PC-9 (cell line): Measurements from ENCODE around the gene DOCK1. TPM values are rescaled to one million over a fixed set of nuclear protein-coding genes. Genes with fewer than 3 reads are reported as not detected.

Experiments
- BruUV-seq: library from RNA; stranded (reverse); fragments of 400-500 nt; replicated peaks from 2 replicates; lab custom pipeline; 2021; lab: Mats Ljungman, UMichigan
- CTCF ChIA-PET: fragments of 300-600 bp; sonication (Branson Sonifier 250); formaldehyde crosslinking; loops from one replicate; lab custom pipeline; 2022; ENCODE audit warnings: antibody characterized with exemption; lab: Charles Lee
- POLR2A ChIA-PET: fragments of 300-600 bp; sonication (Branson Sonifier 250); formaldehyde crosslinking; loops from one replicate; lab custom pipeline; 2022; ENCODE audit warnings: antibody characterized with exemption; ENCODE audit not compliant: unreplicated experiment; lab: Charles Lee
- DNase-seq, 2 experiments: peaks; one replicate each; pipeline versions ENCODE4 v3.0.0 to v3.0.0-alpha.2; 2015 to 2022; ENCODE audit warnings: mixed read lengths in 1 of 2
- H2AFZ ChIP-seq: fragments of 200-600 bp; sonication (generic); 2 replicates; pipeline ENCODE4 v1.8.1; 2017; ENCODE audit warnings: antibody characterized with exemption
- H3F3A ChIP-seq: fragments of 200-600 bp; sonication (generic); 2 replicates; pipeline ENCODE4 v1.8.1; 2017; ENCODE audit warnings: antibody characterized with exemption, mild to moderate bottlenecking, low read depth; ENCODE audit not compliant: insufficient read depth
- H3K27ac ChIP-seq: fragments of 200-600 bp; sonication (generic); 2 replicates; pipeline ENCODE4 v1.6.1; 2016; ENCODE audit warnings: mixed run types
- H3K27me3 ChIP-seq: fragments of 200-600 bp; sonication (generic); 2 replicates; pipeline ENCODE4 v1.6.1; 2016; ENCODE audit warnings: low read depth, mixed run types; ENCODE audit not compliant: insufficient read depth
- H3K36me3 ChIP-seq: fragments of 200-600 bp; sonication (generic); 2 replicates; pipeline ENCODE4 v1.6.1; 2016; ENCODE audit warnings: low read depth, mixed run types
- H3K4me1 ChIP-seq: fragments of 200-600 bp; sonication (generic); replicated peaks from 2 replicates; pipeline ENCODE4 v1.6.1; 2016; ENCODE audit warnings: mixed run types; ENCODE audit not compliant: insufficient read depth
- H3K4me2 ChIP-seq: fragments of 200-600 bp; sonication (generic); 2 replicates; pipeline ENCODE4 v1.6.1; 2017; ENCODE audit warnings: mixed run types
- H3K4me3 ChIP-seq: fragments of 200-600 bp; sonication (generic); 2 replicates; pipeline ENCODE4 v1.6.1; 2016; ENCODE audit warnings: mixed run types
- H3K79me2 ChIP-seq: fragments of 200-600 bp; sonication (generic); 2 replicates; pipeline ENCODE4 v1.6.1; 2017; ENCODE audit warnings: low read depth, mixed run types
- H3K9me2 ChIP-seq: fragments of 200-600 bp; sonication (generic); 2 replicates; pipeline ENCODE4 v1.8.1; 2017; ENCODE audit warnings: mild to moderate bottlenecking; ENCODE audit not compliant: insufficient read depth
- H3K9me3 ChIP-seq: fragments of 200-600 bp; sonication (generic); 2 replicates; pipeline ENCODE4 v1.8.1; 2016; ENCODE audit warnings: low read depth; ENCODE audit not compliant: insufficient read depth
- H4K20me1 ChIP-seq: fragments of 200-600 bp; sonication (generic); 2 replicates; pipeline ENCODE4 v1.8.1; 2017; ENCODE audit not compliant: insufficient read depth
- CTCF ChIP-seq: fragments of 200-600 bp; sonication (generic); conservative IDR thresholded peaks from 2 replicates; pipeline ENCODE4 v1.6.1; 2017; ENCODE audit warnings: mixed run types, antibody characterized with exemption, mild to moderate bottlenecking, moderate library complexity
- EZH2 ChIP-seq: fragments of 200-600 bp; sonication (generic); IDR thresholded peaks from 2 replicates; pipeline ENCODE4 v1.8.0; 2017; ENCODE audit warnings: antibody characterized with exemption, low read depth
- intact Hi-C: fragments of 100-400 bp; cut with micrococcal nuclease; formaldehyde crosslinking; loops from one replicate; pipeline ENCODE4 v1.10.0; 2022; ENCODE audit not compliant: unreplicated experiment
- total RNA-seq: library from RNA; stranded (reverse); gene quantifications from 2 replicates; pipeline ENCODE4 v1.2.3, GENCODE V29; 2021

Gene DOCK1
- total RNA-seq, 1 experiment from 2014 or later = 24.8 TPM

DNA sequence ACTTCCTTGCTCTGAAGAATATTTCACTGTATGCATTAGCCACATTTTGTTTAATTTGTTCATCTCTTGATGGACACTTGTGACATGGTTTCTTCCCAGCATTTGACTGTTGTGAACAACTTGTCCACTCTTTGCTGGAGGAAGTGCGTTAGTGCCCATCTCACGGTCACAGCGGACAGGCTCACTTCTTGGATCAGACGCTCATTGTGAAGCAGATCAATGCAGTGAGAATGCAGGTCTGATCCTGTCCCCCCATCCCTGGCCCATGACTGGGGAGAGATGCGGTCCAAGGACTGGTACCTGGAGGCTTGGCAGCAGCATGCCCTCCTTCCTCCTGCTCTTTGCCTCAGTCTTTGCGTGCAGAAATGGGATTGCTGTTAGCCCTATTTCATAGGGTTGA is 41.5 kb downstream of the DOCK1 start:
- Histone ChIP-seq H3K4me1 (no peaks in the 10 kb centered on the region), H4K20me1 (no peaks in the 10 kb centered on the region), H3F3A (no peaks in the 10 kb centered on the region), H2AFZ (no peak overlapping the region), H3K27ac (no peak overlapping the region), H3K9me2 (no peaks in the 10 kb centered on the region), H3K4me2 (no peak overlapping the region), H3K9me3 (no peaks in the 10 kb centered on the region), H3K27me3 (no peaks in the 10 kb centered on the region), H3K4me3 (no peak overlapping the region), H3K36me3 (no peaks in the 10 kb centered on the region), H3K79me2 (no peaks in the 10 kb centered on the region)
- intact Hi-C loops = no loop called here
- ChIA-PET POLR2A (no interaction called here), CTCF (no interaction called here)
- no TSS peak for BruUV-seq
- TF ChIP-seq EZH2 (no peak), CTCF (no peak)
- no peak for DNase-seq

GRCh38 chr10:126948355-126949160 is 43.3 kb downstream of the DOCK1 start:
- H3F3A ChIP-seq = peaks cover 6% of the 10 kb centered on the region; the same call in 1 of the 2 replicates
- H3K4me1 ChIP-seq = no peaks in the 10 kb centered on the region
- H3K27ac ChIP-seq = no peak overlapping the region
- intact Hi-C loops = no loop called here
- TF ChIP-seq EZH2 (no peak), CTCF (no peak)
- H4K20me1 ChIP-seq = no peaks in the 10 kb centered on the region
- ChIA-PET CTCF (no interaction called here), POLR2A (no interaction called here)
- H3K9me3 ChIP-seq = no peaks in the 10 kb centered on the region
- H3K4me2 ChIP-seq = no peak overlapping the region
- no peaks in the 10 kb centered on the region for H3K9me2 ChIP-seq
- H2AFZ ChIP-seq = no peak overlapping the region
- no TSS peak for BruUV-seq
- no peak for DNase-seq
- no peaks in the 10 kb centered on the region for H3K27me3 ChIP-seq
- no peaks in the 10 kb centered on the region for H3K79me2 ChIP-seq
- H3K36me3 ChIP-seq = no peaks in the 10 kb centered on the region
- no peak overlapping the region for H3K4me3 ChIP-seq

DNA sequence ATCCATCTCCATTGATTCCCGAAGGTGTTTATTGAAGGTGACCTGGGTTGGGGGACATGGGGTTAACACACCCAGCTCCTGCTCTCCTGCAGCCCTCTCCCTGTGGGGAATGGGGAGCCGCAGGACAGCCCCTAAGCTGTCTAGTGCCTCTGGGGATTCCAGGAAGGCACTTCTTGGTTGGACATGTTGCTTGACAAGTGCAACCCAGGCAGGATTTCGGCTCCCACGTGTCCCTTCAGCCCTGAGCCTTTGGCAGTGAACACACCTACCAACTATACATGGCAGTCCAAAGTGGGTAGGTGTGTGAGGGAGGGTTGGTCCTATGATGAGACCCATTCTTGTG is 43.9 kb downstream of the DOCK1 start:
- Histone ChIP-seq H3K36me3 (no peaks in the 10 kb centered on the region), H3K4me1 (no peaks in the 10 kb centered on the region), H3K4me3 (no peak overlapping the region), H3K27me3 (no peaks in the 10 kb centered on the region), H3K9me3 (no peaks in the 10 kb centered on the region), H2AFZ (no peak overlapping the region), H4K20me1 (no peaks in the 10 kb centered on the region), H3F3A (peaks cover 6% of the 10 kb centered on the region; the same call in 1 of the 2 replicates), H3K9me2 (no peaks in the 10 kb centered on the region), H3K4me2 (no peak overlapping the region), H3K79me2 (no peaks in the 10 kb centered on the region), H3K27ac (no peak overlapping the region)
- POLR2A ChIA-PET = no interaction called here
- no TSS peak for BruUV-seq
- no peak for DNase-seq
- CTCF ChIA-PET = no interaction called here
- TF ChIP-seq EZH2 (no peak), CTCF (no peak)
- intact Hi-C loops = no loop called here
